Measurements from ENCODE around the gene SNX3.

SNX3 gene

DNA sequence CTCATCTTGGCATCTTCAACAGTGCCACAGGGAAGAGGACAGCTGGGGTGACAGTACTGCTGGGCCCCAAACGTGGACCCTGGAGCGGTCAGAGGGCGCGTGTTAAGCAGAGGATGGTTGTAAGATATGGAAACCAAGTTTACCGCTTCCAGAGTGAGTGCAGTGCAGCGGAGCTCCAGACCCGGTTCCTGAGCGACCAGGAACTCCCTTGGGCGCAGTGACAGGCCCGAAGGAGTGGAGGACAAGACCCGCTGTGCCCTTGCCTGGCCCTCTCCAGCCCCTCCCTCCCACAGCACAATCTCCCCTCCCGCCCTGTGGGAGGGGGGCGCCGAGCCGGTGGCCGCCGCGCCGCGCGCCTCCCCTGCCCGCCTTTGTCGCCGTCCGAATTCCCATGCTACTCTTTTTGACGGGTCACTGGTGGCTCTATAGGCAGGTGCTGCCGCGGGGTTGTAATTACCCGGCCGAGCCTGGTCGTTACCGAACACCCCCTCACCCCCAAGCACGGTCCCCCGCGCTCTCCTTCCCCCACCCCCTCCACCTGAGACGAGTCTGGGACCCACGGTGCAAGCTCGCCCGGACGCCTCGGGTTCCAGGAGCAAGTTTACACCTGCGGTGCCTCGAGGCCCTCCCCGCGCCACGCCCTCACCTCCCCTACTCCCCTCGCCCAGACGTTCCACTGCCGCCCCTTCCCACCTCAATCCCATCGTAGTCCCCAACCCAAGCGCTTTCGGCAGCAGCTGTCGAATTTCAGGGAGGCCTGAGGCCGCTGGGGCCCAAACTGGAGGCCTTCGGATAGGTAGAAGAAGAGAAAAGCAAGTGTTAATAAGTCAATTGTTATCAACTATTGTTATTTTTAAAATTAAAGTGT lies 91.1 kb downstream of the SNX3 start:
- no peak for DNase-seq

DNA sequence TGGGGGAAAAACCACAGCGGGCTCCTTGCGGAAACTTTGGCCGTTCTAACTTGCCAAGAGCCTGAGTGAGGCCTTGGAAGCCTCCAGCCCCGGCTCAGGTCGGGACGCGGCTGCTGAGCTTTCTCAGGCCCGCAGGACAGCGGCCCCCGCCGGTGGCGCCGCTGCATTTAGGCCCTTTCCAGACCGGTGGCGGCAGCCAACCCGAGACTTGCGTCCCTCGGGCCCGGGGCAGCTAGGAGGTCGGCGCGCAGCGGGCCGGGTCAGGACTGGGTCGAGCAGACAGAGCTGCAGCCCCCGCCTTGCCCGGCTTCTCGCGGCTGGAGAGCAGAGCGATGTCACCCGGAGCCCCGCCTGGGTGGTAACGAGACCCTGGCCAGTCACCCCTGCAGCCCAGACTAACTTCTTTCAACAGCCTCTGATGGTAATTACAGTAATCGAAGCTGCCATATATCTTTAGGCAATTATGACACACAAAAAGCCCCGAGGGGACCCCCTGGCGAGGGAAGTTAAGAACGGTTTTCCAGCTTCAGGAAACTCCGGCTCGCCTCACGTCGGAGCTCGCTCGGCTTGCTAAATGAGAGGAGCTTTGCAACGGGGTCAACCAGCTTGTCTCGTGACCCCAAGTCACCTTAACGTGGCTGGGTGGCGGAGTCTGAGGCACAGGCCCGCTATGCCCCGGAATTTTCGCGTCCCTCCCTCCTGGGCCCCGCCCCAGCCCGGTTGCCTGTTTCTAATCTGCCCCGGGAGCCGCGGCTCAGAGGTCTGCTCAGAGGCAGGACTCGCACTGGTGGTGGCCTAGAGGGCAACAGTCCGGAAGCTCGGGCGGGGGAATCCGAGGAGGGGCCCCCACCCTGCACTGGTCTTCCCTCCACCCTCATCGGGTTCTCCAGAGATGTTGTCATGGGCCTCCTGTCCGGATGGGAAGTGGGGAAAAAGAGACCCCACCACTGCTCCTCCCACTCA lies 92.1 kb downstream of the SNX3 start:
- no peak for DNase-seq

DNA sequence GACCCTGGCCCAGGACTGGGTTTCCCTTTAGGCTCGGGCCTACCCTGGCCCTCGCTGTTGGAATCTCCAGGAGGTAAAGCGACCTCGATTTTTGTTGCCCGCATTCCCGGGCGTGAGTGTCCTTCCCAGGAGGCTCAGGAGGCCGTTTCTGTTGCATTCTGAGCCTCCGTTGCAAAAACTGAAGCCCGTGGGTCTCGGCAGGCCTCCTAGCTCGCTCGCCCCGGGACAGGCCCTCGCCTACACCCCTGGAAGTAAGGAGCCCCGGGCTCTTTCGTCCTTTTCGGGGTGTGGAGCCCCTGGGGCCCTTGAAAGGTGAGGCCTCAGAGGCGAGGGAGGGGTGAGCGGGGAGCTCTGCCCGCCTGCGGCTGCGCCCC lies 92.8 kb downstream of the SNX3 start:
- no peak for DNase-seq

DNA sequence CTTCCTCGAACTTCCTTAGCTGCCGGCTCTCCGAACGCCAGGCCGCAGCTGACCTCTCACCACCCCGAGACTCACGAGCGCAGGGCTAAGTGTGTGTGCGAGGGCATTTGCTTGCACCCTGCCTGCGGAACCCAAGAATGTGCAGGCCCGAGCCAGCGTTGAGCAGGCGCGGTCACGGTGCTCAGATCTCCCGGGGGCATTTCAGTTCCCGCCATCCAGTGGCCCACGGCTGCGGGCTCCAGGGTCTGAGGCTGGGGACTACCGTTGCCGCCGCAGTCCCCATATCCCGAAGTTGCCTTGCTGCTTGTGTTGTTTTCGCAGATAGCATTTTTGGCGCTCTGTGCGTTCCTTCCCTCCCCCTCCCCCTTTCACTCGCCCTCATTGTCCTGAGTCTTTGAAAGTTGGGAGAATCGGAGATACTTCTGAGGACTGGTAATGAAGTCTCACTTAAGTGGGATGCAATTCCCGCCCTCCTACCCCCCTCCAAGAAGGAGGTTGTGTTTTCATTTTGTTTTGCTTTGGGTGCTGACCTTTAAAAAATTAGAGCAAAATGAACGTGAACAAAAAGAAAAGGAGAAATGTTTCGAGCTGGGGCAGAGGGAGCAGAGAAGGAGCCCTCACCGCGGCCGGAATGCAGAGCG lies 93.3 kb downstream of the SNX3 start:
- no peak for DNase-seq

DNA sequence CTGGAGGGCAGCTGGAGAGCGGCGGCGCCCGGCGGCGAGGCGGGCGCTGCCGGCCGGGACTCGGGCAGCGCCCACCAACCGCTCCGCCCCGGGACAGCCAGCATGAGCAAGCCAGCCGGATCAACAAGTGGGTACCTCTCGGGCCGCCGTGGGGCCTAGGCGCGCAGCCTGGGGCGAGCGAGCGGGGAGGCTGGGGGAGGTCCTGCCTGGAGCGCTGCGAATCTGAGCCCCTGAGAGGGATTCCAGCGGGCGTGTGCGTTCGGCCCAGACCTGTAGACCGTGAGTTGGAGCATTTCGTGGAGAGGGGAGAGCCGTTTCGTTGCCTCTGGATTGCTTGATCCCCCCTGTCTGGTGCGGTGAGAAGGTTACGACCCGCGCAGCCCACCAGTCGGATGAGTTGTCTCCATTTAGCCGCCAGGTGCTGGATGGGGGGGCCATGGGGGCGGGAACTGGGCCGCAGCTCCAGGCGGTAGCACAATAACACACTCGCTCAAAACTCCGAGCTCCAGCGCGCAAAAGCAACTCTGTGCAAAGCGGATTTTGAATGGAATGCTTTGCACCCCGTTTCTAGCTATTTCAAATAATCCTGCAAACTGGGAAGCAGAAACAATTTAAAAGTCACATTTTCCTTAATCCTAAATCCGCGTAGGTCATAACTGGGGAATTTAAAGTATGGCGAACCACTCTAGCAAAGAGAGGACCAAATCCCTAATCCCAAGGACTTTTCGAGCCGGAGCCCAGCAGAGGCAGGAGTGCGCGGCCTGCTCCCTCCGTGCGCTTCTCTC lies 94.0 kb downstream of the SNX3 start:
- DNase-seq: no peak

DNA sequence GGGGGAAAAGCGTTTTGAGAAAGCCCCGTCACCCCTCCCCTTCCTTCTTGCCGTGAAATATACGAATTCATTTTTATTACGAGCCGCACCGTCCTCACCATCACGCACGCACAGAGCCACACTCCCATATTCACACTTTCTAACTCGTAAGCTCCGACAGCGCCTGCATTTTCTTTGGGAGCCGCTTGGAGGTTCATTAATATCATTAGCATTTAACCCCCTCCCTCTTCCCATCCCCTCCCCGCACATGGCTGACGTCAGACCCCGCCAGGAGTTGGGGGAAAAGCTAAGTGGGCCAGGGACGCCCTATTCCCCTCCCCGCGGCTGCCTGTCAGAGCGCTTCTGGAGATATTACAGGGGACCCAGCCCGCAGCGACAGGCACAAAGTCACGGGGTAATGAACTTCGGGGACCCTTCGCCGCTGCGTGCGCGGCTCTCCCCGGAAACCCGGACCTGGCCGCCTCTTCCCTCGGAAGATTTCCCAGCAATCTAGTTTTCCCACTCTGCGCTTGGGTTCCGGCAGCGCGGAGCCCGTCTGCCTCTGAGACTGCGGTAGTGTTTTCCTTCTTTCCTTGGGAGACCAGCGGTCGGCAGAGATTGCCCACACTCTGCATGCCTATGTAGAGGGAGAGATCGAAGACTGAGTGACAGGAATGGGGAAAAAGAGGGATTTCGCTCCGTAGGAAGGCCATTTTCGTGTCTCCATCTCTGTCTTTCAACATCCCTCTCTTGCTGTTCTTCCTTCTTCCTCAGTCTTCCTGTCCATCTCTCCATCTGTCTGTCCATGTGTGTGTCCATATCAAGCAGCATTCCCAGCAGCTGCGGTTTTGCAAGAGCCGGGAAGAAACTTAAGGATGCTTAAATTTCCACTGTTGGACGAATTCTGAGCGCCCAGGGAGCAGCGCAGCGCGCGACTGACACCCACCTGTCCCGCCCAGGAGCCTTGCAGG lies 94.9 kb downstream of the SNX3 start, which contains the start of gene NR2E1:
TSS of gene NR2E1 (plus strand) at position 309 of the 950 bp plus-strand sequence. CDS start 744 bp downstream, outside the sequence.
- DNase-seq: no peak

DNA sequence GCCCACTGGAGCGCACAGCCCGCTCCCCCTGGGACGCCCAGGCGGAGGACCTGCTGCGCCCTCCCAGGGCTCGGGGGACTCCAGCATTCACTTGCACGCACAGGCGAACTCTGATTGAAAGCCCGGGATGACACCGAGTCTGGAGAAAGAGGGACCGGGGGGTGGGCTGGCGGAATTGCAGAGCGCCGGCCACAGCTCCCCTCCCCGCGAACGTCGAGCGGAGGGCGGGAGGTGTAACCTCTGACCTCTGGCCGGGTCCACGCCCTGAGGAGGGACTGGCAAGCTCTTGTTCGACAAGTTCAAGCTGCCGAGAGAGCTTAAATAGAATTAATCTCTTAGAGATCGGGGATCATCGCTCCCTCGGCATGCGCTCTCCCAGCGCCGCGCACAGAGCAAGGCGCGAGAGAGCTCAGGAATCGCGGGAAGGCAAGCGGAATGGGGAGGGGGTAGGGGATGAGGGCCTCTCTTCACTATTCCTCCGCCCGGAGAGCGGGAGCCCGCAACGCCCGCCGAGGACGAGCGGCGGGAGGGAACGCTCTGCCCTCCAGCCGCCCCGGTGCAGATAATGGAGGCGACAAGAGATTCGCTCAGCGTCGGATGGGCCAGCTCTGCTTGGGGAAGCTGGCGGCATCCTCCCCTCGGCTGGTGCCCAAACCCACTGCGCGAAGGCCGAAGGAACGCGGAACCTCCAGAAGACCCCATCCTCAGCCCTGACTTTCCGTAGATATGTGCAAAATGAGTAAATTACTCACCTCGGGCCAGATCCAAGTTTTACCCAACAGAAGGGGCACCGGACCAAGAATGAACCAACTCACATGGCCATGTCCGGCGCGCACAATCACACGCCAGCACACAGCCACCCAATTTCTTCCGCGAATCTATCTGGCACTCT lies 95.8 kb downstream of the SNX3 start:
- no peak for DNase-seq

DNA sequence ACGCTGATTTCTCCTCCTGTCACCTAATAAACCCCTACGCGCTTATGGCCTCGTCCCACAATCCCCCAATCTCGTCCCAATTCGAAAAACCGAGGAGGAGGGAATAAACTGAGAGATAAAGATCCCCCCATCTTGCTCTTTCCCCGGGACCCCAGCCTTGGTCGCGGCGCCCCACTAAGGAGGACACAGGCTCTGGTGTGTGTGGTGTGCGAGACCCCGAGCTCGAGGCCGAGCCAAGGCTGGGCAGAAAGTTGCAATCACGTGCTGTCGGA lies 96.4 kb downstream of the SNX3 start:
- no peak for DNase-seq

DNA sequence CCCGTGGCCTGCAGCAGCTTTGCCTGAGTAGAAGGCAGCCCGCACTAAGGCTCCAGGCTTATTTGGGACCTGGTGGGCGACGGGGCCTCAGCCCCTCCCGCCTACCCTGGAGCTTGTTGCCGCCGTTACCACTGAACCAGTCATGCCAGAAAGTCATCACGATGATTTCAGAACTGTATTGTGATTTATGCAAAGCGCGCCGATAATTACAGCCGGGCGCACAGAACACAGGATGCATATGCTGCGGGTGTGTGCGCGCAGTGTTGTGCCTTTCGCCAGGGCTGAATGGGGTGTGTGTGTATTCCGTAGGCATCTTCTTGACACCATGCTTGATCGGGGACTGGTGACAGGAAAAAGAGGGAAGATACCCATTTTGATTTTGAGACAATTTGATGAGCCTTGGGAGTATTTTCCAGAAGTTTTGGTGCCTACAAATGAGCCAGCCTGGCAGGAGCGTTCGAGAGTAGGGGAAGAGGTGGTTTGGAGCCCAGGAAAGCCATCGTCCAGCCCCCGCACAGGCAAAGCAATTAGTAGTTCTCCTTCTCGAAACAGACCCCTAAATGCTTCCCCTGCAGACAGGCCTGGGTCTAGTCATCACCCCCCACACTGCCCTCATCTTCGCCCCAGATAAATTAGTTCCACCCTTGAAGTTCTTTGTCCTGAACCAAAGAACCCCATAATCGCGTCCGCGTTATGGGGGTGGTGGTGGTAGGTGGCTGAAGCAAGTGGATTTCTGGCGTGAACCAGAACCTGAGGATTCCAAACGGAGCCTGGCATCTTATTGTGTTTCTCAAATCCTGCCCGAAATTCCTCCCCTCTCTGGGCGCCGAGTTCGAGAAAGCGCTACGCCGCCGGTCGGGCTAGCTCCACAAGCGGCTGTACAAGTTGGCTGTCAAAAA lies 96.9 kb downstream of the SNX3 start:
- DNase-seq: no peak

DNA sequence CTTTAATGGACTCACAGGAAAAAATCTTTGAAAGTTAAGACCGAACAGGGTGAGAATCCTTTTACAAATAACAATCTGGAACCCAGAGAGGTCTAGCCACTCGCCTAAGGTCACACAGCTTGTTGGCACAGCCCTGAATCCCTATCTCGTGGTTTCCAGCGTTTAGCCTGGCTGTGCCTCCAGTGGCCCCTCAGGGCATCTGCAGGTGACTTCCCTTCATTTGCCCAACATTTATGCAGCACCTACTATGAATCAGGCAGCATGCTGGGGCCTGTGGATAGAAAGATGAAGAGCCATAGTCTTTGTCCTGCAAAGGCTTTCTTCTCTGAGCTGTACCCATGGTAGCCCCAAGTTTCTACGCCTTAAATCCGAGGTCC lies 97.6 kb downstream of the SNX3 start:
- no peak for DNase-seq

DNA sequence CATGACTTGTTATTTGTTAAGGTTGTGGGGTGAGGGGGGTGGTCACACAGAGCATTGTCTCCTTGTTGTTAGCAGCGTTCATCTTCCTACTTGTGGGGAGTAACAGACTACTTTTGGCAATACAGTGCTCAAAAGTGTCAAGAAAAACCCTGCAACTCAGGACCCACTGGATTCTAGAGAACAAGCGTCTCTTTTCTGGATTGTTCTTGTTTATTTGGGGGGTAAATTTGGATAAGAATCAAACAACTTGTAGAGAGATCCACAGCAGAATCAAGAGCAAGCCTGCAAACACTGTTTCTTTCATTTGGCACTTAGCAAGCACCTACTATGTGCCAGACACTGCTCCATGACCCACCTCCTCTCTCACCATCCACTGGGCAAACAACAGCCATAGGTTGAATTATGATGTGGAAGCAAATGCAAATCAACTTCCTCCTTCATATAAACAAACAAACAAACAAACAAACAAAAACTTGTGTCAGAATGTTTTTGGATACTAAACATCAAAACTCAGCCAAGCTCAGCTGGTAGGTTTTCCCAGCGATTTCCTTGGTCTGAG lies 99.0 kb downstream of the SNX3 start:
- no peak for DNase-seq

Data from activated CD4-positive, CD25-positive, alpha-beta regulatory T cell (primary cell).